Embryonic facial prominence (tissue), 1 donor: ENCODE data around the gene WDR46.

ENCODE experiments used
- DNase-seq: peaks from one replicate; pipeline ENCODE4 v3.0.0-alpha.2; 2016; ENCODE audit errors: extremely low spot score

WDR46 gene

GRCh38 chr6:33313709-33314514 lies 24.9 kb upstream of the WDR46 start, which contains the start of gene TAPBP:
Gene TAPBP (minus strand): TSS chr6:33314078. CDS start chr6:33314041, 37 bp downstream.
- DNase-seq: no peak

- no peak for DNase-seq
Measured at GRCh38 chr6:33313105-33313708, 24.2 kb upstream of the WDR46 start.

- DNase-seq: no peak
Measured at GRCh38 chr6:33312361-33313104, 23.5 kb upstream of the WDR46 start.

- no peak for DNase-seq
Measured at GRCh38 chr6:33306356-33306755, 17.3 kb upstream of the WDR46 start.

GRCh38 chr6:33305052-33305451 lies 16.0 kb upstream of the WDR46 start:
- DNase-seq: no peak

GRCh38 chr6:33304216-33304615 lies 15.2 kb upstream of the WDR46 start:
- DNase-seq: no peak

GRCh38 chr6:33301877-33302276 lies 12.8 kb upstream of the WDR46 start:
- no peak for DNase-seq

- peak; percentile 85 for DNase-seq
Measured at GRCh38 chr6:33299237-33299944, 10.4 kb upstream of the WDR46 start.

- DNase-seq: peak; percentile 36
Measured at GRCh38 chr6:33298773-33299236, 9.8 kb upstream of the WDR46 start, which contains the start of gene RGL2. Gene RGL2 (minus strand): TSS chr6:33298942. CDS start chr6:33298610, 332 bp downstream.

GRCh38 chr6:33297956-33298772 lies 9.1 kb upstream of the WDR46 start:
- peak; percentile 61 for DNase-seq

- peak; percentile 27 for DNase-seq
Measured at GRCh38 chr6:33297406-33297955, 8.4 kb upstream of the WDR46 start.

- no peak for DNase-seq
Measured at GRCh38 chr6:33296797-33297405, 7.9 kb upstream of the WDR46 start.

GRCh38 chr6:33295621-33296369 lies 6.8 kb upstream of the WDR46 start:
- DNase-seq: peak; percentile 5

- DNase-seq: peak; percentile 3
Measured at GRCh38 chr6:33294086-33294823, 5.2 kb upstream of the WDR46 start.

GRCh38 chr6:33292996-33293682 lies 4.1 kb upstream of the WDR46 start:
- DNase-seq: no peak

GRCh38 chr6:33290459-33290858 lies 1.4 kb upstream of the WDR46 start:
- peak; percentile 3 for DNase-seq

GRCh38 chr6:33289784-33290315 lies 811 bp upstream of the WDR46 start:
- no peak for DNase-seq
